GM23338 (cell line): ENCODE results near the gene SEMA7A. TPM values are rescaled to one million over a fixed set of nuclear protein-coding genes. Genes with fewer than 3 reads are reported as not detected.

Source experiments
- ATAC-seq: fragments of 200-7000 bp; cut with Tn5 transposase; 3 replicates; pipeline ENCODE4 v1.9.1; 2020
- DNase-seq: peaks from one replicate; pipeline ENCODE4 v3.0.0-alpha.2; 2015; ENCODE audit warnings: low spot score
- H2AFZ ChIP-seq: fragments of 200-600 bp; sonication (generic); 2 replicates; pipeline ENCODE4 v1.8.0; 2016; ENCODE audit warnings: antibody characterized with exemption, mild to moderate bottlenecking, moderate library complexity
- H3F3A ChIP-seq: fragments of 200-600 bp; sonication (generic); replicated peaks from 2 replicates; pipeline ENCODE4 v1.8.0; 2017; ENCODE audit warnings: antibody characterized with exemption, mixed run types, low read depth
- H3K27ac ChIP-seq: fragments of 200-600 bp; sonication (generic); 2 replicates; pipeline ENCODE4 v1.6.1; 2016; ENCODE audit warnings: low read depth
- H3K27me3 ChIP-seq: fragments of 200-600 bp; sonication (generic); 2 replicates; pipeline ENCODE4 v1.8.0; 2016; ENCODE audit warnings: mild to moderate bottlenecking, mixed run types, moderate library complexity; ENCODE audit not compliant: insufficient read depth
- H3K36me3 ChIP-seq: fragments of 200-600 bp; sonication (generic); 2 replicates; pipeline ENCODE4 v1.8.0; 2016; ENCODE audit warnings: mild to moderate bottlenecking; ENCODE audit not compliant: insufficient read depth
- H3K4me1 ChIP-seq: fragments of 200-600 bp; sonication (generic); 2 replicates; pipeline ENCODE4 v1.8.0; 2016; ENCODE audit warnings: mild to moderate bottlenecking, moderate library complexity; ENCODE audit not compliant: insufficient read depth
- H3K4me2 ChIP-seq: fragments of 200-600 bp; sonication (generic); 2 replicates; pipeline ENCODE4 v1.7.1; 2017; ENCODE audit warnings: mixed run types
- H3K4me3 ChIP-seq: fragments of 200-600 bp; sonication (generic); 2 replicates; pipeline ENCODE4 v1.6.1; 2016; ENCODE audit warnings: mixed run types
- H3K79me2 ChIP-seq: fragments of 200-600 bp; sonication (generic); replicated peaks from 2 replicates; pipeline ENCODE4 v1.8.0; 2017; ENCODE audit warnings: mild to moderate bottlenecking; ENCODE audit not compliant: insufficient read depth
- H3K9me2 ChIP-seq: fragments of 200-600 bp; sonication (generic); 2 replicates; pipeline ENCODE4 v1.8.0; 2017; ENCODE audit not compliant: insufficient read depth
- H4K20me1 ChIP-seq: fragments of 200-600 bp; sonication (generic); replicated peaks from 2 replicates; pipeline ENCODE4 v1.8.0; 2017; ENCODE audit warnings: mild to moderate bottlenecking; ENCODE audit not compliant: insufficient read depth
- H3K27ac Mint-ChIP-seq: 2 replicates; pipeline ENCODE4 v1.8.0; 2020; ENCODE audit warnings: inconsistent platforms, mild to moderate bottlenecking, moderate library complexity, mixed read lengths
- H3K27me3 Mint-ChIP-seq: 3 replicates; pipeline ENCODE4 v1.8.0; 2022; ENCODE audit warnings: low read depth, mild to moderate bottlenecking, moderate library complexity, mixed read lengths, inconsistent platforms; ENCODE audit not compliant: insufficient read depth, poor library complexity
- H3K36me3 Mint-ChIP-seq: 3 replicates; pipeline ENCODE4 v1.8.0; 2021; ENCODE audit warnings: low read depth, mild to moderate bottlenecking, inconsistent platforms, moderate library complexity, mixed read lengths
- H3K4me1 Mint-ChIP-seq: 3 replicates; pipeline ENCODE4 v1.8.0; 2020; ENCODE audit warnings: mild to moderate bottlenecking, inconsistent platforms, mixed read lengths
- H3K4me3 Mint-ChIP-seq: 3 replicates; pipeline ENCODE4 v1.8.0; 2021; ENCODE audit warnings: moderate library complexity, mild to moderate bottlenecking, inconsistent platforms, mixed read lengths
- H3K9me3 Mint-ChIP-seq: 3 replicates; pipeline ENCODE4 v1.8.0; 2020; ENCODE audit warnings: moderate library complexity, mild to moderate bottlenecking, inconsistent platforms, mixed read lengths
- CREB1 ChIP-seq: fragments of 250-450 bp; sonication (Bioruptor Pico); IDR thresholded peaks from 2 replicates; pipeline ENCODE4 v1.5.0; 2020; ENCODE audit warnings: low read depth, mild to moderate bottlenecking, moderate library complexity
- CTCF ChIP-seq, 2 experiments: fragments of 200-600 bp in 1 of 2; sonication (generic) in 1 of 2; conservative IDR thresholded peaks; 2 replicates each; pipeline versions ENCODE4 v1.5.1 to v1.6.1; 2016 to 2017; ENCODE audit warnings: antibody characterized with exemption in 2 of 2, low read depth in 2 of 2, mild to moderate bottlenecking in 2 of 2, moderate library complexity in 1 of 2
- ETS1 ChIP-seq: IDR thresholded peaks from 2 replicates; pipeline ENCODE4 v1.6.1; 2016; ENCODE audit warnings: antibody characterized with exemption
- EZH2 ChIP-seq: fragments of 200-600 bp; sonication (generic); IDR thresholded peaks from one replicate; pipeline ENCODE4 v1.8.0; 2017; ENCODE audit warnings: antibody characterized with exemption, mild to moderate bottlenecking, low read depth; ENCODE audit not compliant: unreplicated experiment
- EZH2phosphoT487 ChIP-seq: fragments of 200-600 bp; sonication (generic); IDR thresholded peaks from one replicate; pipeline ENCODE4 v1.8.1; 2018; ENCODE audit warnings: antibody characterized with exemption; ENCODE audit not compliant: unreplicated experiment
- JUNB ChIP-seq: IDR thresholded peaks from one replicate; pipeline ENCODE4 v1.6.1; 2016; ENCODE audit warnings: antibody characterized with exemption; ENCODE audit not compliant: unreplicated experiment
- NANOG ChIP-seq: IDR thresholded peaks from 2 replicates; pipeline ENCODE4 v1.6.1; 2016; ENCODE audit warnings: antibody characterized with exemption, borderline replicate concordance
- POLR2AphosphoS5 ChIP-seq: IDR thresholded peaks from 2 replicates; pipeline ENCODE4 v1.6.1; 2016; ENCODE audit warnings: antibody characterized with exemption, low read depth
- REST ChIP-seq: IDR thresholded peaks from one replicate; pipeline ENCODE4 v1.6.1; 2018; ENCODE audit warnings: antibody characterized with exemption; ENCODE audit not compliant: unreplicated experiment
- STAT1 ChIP-seq: IDR thresholded peaks from one replicate; pipeline ENCODE4 v1.6.1; 2016; ENCODE audit warnings: antibody characterized with exemption; ENCODE audit not compliant: unreplicated experiment
- ZNF114 ChIP-seq: fragments of 250-450 bp; sonication (Bioruptor Pico); IDR thresholded peaks from 2 replicates; pipeline ENCODE4 v1.5.0; 2020; ENCODE audit warnings: mild to moderate bottlenecking, moderate library complexity
- ZNF331 ChIP-seq: fragments of 250-450 bp; sonication (Bioruptor Pico); IDR thresholded peaks from 2 replicates; pipeline ENCODE4 v1.5.0; 2020; ENCODE audit warnings: low read depth, mild to moderate bottlenecking, moderate library complexity
- ZNF462 ChIP-seq: fragments of 250-450 bp; sonication (Bioruptor Pico); IDR thresholded peaks from 2 replicates; pipeline ENCODE4 v1.5.0; 2020; ENCODE audit warnings: mild to moderate bottlenecking, moderate library complexity
- polyA plus RNA-seq: library from polyadenylated mRNA; unstranded; fragments of >200 nt; fragmentation: Nextera tagmentation; extraction: Ambion mirVana; gene quantifications from 2 replicates; pipeline ENCODE4 v1.2.1, GENCODE V29; 2016
- total RNA-seq: library from RNA; depleted of rRNA; stranded (reverse); fragments of >200 nt; shearing (Covaris generic); gene quantifications from 2 replicates; pipeline ENCODE4 v1.2.3, GENCODE V29; 2014

Gene SEMA7A
- total and polyA plus RNA-seq, 2 experiments from 2014 or later = 2.0 to 14.1 TPM

- H3K36me3 ChIP-seq = no peaks in the 10 kb centered on the region
- Mint-ChIP-seq H3K36me3 (peaks cover 10% of the 10 kb centered on the region), H3K27me3 (peaks cover 8% of the 10 kb centered on the region), H3K9me3 (no peaks in the 10 kb centered on the region), H3K27ac (no peak overlapping the region), H3K4me1 (peaks cover 35% of the 10 kb centered on the region), H3K4me3 (no peak overlapping the region)
- no peaks in the 10 kb centered on the region for H3F3A ChIP-seq
- TF ChIP-seq REST (no peak), ETS1 (no peak), NANOG (no peak), EZH2 (no peak), ZNF114 (CRISPR knock-in tag) (no peak), CREB1 (no peak), JUNB (no peak), STAT1 (no peak), EZH2phosphoT487 (no peak), CTCF (conservative IDR thresholded peaks at IDR 0.05; ENCODE audit: low read depth in 2 of 2) (no peak), ZNF331 (CRISPR knock-in tag) (no peak), ZNF462 (CRISPR knock-in tag) (no peak), POLR2AphosphoS5 (no peak)
- no peak overlapping the region for H3K4me3 ChIP-seq
- H3K79me2 ChIP-seq = peaks cover 15% of the 10 kb centered on the region
- no peak overlapping the region for H2AFZ ChIP-seq
- no peak overlapping the region for H3K4me2 ChIP-seq
- DNase-seq (no peak), ATAC-seq (no peak)
- no peaks in the 10 kb centered on the region for H3K27me3 ChIP-seq
- H3K27ac ChIP-seq = no peak overlapping the region
- no peaks in the 10 kb centered on the region; the same call in none of the 2 replicates for H4K20me1 ChIP-seq
- H3K9me2 ChIP-seq = no peaks in the 10 kb centered on the region
- H3K4me1 ChIP-seq = peaks cover 28% of the 10 kb centered on the region
Measured at GRCh38 chr15:74418575-74419338, 15.0 kb downstream of the SEMA7A start.
